Activated T-cell treated with anti-CD3 and anti-CD28 coated beads for 24 hours (primary cell): ENCODE measurements around the gene PCDHA4.
"Not testable (repeated sequence)": the region's sequence is repeated elsewhere in the genome, so short reads cannot be mapped to it uniquely, and the experiment has no call there.

Experiments
- DNase-seq: peaks from one replicate; pipeline ENCODE4 v3.0.0-alpha.2; 2020; ENCODE audit warnings: low read depth

PCDHA4 gene

GRCh38 chr5:140806834-140807775, at the start of gene PCDHA4:
TSS of gene PCDHA4 (plus strand) at chr5:140807068.
- no peak for DNase-seq

- DNase-seq = no peak
Measured at GRCh38 chr5:140764177-140764973, 42.5 kb upstream of the PCDHA4 start.

GRCh38 chr5:140767444-140767843, 39.4 kb upstream of the PCDHA4 start:
- DNase-seq = no peak

GRCh38 chr5:140780512-140780911, 26.4 kb upstream of the PCDHA4 start:
- DNase-seq = no peak

GRCh38 chr5:140785905-140786686, 20.8 kb upstream of the PCDHA4 start, which contains the start of gene PCDHA1:
TSS of gene PCDHA1 (plus strand) at chr5:140786140.
- DNase-seq = no peak

GRCh38 chr5:140787422-140787821, 19.4 kb upstream of the PCDHA4 start:
- not testable (repeated sequence) for DNase-seq

GRCh38 chr5:140787849-140788504, 18.9 kb upstream of the PCDHA4 start:
- not testable (repeated sequence) for DNase-seq

GRCh38 chr5:140791089-140791488, 15.8 kb upstream of the PCDHA4 start:
- no peak for DNase-seq

- DNase-seq = no peak
Measured at GRCh38 chr5:140794595-140795258, 12.1 kb upstream of the PCDHA4 start, which contains the start of gene PCDHA2. TSS of gene PCDHA2 (plus strand) at chr5:140794852.

GRCh38 chr5:140795259-140795641, 11.6 kb upstream of the PCDHA4 start:
- no peak for DNase-seq

- DNase-seq = not testable (repeated sequence)
Measured at GRCh38 chr5:140796072-140796717, 10.7 kb upstream of the PCDHA4 start.

GRCh38 chr5:140796718-140797095, 10.2 kb upstream of the PCDHA4 start:
- no peak for DNase-seq

GRCh38 chr5:140800816-140801493, 5.9 kb upstream of the PCDHA4 start, which contains the start of gene PCDHA3:
TSS of gene PCDHA3 (plus strand) at chr5:140801057.
- DNase-seq = no peak

- DNase-seq = no peak
Measured at GRCh38 chr5:140801494-140801841, 5.4 kb upstream of the PCDHA4 start.

- not testable (repeated sequence) for DNase-seq
Measured at GRCh38 chr5:140802381-140802780, 4.5 kb upstream of the PCDHA4 start.

GRCh38 chr5:140802781-140803271, 4.0 kb upstream of the PCDHA4 start:
- DNase-seq = no peak

GRCh38 chr5:140808241-140808888, 1.5 kb downstream of the PCDHA4 start:
- DNase-seq = not testable (repeated sequence)

GRCh38 chr5:140808889-140809291, 2.0 kb downstream of the PCDHA4 start:
- no peak for DNase-seq
